IPS DF 6.9 (cell line): Measurements from ENCODE around the gene NGDN.
A peak's percentile ranks its signal among the peaks of the same experiment; 100 is the strongest.
"Not testable (repeated sequence)": the region's sequence is repeated elsewhere in the genome, so short reads cannot be mapped to it uniquely, and the experiment has no call there.

Experiments used
- DNase-seq: peaks from one replicate; pipeline ENCODE4 v3.0.0-alpha.2; 2013; ENCODE audit warnings: low read depth, low spot score
- H3K27ac ChIP-seq: one replicate; pipeline ENCODE4 v1.5.1; 2013; ENCODE audit warnings: low read length, control low read depth
- H3K27me3 ChIP-seq: 2 replicates; pipeline ENCODE4 v1.6.1; 2013; ENCODE audit warnings: mild to moderate bottlenecking, low read length; ENCODE audit not compliant: control insufficient read depth, insufficient read depth
- H3K36me3 ChIP-seq: 2 replicates; pipeline ENCODE4 v1.6.1; 2013; ENCODE audit warnings: low read length; ENCODE audit not compliant: control insufficient read depth, insufficient read depth
- H3K4me1 ChIP-seq: 2 replicates; pipeline ENCODE4 v1.6.1; 2013; ENCODE audit warnings: low read length; ENCODE audit not compliant: control insufficient read depth, insufficient read depth
- H3K4me3 ChIP-seq: 2 replicates; pipeline ENCODE4 v1.5.1; 2013; ENCODE audit warnings: mild to moderate bottlenecking, low read length
- H3K9me3 ChIP-seq: 2 replicates; pipeline ENCODE4 v1.6.1; 2013; ENCODE audit warnings: low read length, inconsistent platforms; ENCODE audit not compliant: control insufficient read depth, insufficient read depth
- WGBS: extraction: QIAGEN DNeasy Blood & Tissue Kit; methylation state at CpG from one replicate; pipeline ENCODE4 v1.1.7; 2013; ENCODE audit warnings: mixed read lengths, missing lambda C conversion rate; ENCODE audit not compliant: insufficient read length, insufficient coverage; 5-methylcytosine and 5-hydroxymethylcytosine counted together

Gene NGDN

DNA sequence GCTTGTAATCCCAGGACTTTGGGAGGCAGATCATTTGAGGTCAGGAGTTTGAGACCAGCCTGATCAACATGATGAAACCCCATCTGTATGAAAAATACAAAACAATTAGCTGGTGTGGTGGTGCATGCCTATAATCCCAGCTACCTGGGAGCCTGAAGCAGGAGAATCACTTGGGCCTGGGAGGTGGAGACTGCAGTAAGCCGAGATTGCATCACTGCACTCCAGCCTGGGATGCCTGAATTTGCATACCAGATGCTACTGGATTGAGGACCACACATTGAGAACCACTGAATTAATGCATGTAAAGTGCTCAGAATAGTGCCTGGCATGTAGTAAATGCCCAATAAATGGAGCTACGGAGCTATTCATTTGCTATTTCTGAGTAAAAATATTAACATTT lies 19.1 kb upstream of the NGDN start:
- no peak for DNase-seq
- no peak overlapping the region for H3K27ac ChIP-seq
- WGBS, result no CpG with 5 or more reads among the region's 2 CpGs

DNA sequence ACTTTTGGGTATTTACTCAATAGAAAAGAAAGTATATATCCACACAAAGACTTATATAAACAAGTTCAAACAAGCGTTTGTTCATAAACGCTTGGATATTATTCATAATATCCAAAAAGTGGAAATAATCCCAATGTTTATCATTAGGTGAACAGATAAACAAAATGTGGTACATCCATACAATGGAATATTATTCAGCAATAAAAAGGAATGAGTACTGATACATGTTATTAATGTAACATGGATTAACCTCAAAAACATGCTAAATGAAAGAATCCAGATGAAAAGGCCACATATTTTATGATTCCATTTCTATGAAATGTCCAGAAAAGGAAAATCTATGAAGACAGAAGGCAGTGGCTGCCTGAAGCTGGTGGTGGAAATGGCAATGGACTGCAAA lies 17.3 kb upstream of the NGDN start:
- no peaks in the 10 kb centered on the region for H3K36me3 ChIP-seq
- no CpG with 5 or more reads among the region's 2 CpGs for WGBS
- no peak for DNase-seq

More for the DNA sequence above, 19.1 kb upstream of the NGDN start:
- Histone ChIP-seq H3K36me3 (no peaks in the 10 kb centered on the region), H3K27me3 (no peaks in the 10 kb centered on the region), H3K9me3 (no peaks in the 10 kb centered on the region), H3K4me1 (no peaks in the 10 kb centered on the region), H3K4me3 (no peak overlapping the region)

DNA sequence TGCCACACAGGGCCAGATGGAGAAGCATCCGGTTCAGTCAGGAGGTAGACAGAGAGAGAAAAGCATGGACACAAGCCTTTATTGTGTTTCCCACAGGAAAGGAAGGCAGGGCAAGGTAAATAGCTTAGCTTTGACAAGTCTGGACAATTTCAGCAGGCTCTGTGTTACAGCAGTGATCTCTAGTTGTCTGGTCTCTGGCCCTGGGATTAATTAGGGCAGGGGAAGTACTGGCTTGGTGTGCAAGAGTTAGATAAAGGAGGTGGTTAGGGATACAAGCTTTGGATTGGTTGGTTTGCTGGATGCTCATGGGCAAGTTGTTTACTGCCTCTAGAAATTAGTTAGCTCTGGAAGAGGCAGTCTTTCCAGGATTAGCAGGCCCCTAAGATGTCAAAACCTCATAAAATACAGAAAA lies 15.1 kb upstream of the NGDN start:
- no peaks in the 10 kb centered on the region for H3K27me3 ChIP-seq
- no peak for DNase-seq
- no CpG with 5 or more reads among the region's 1 CpG for WGBS
- H3K9me3 ChIP-seq, result no peaks in the 10 kb centered on the region
- no peak overlapping the region for H3K4me3 ChIP-seq
- H3K27ac ChIP-seq, result no peak overlapping the region
- H3K36me3 ChIP-seq, result no peaks in the 10 kb centered on the region
- H3K4me1 ChIP-seq, result no peaks in the 10 kb centered on the region

More for the DNA sequence above, 17.3 kb upstream of the NGDN start:
- H3K4me1 ChIP-seq, result no peaks in the 10 kb centered on the region
- no peak overlapping the region for H3K4me3 ChIP-seq
- no peaks in the 10 kb centered on the region for H3K9me3 ChIP-seq
- H3K27me3 ChIP-seq, result no peaks in the 10 kb centered on the region
- no peak overlapping the region for H3K27ac ChIP-seq

DNA sequence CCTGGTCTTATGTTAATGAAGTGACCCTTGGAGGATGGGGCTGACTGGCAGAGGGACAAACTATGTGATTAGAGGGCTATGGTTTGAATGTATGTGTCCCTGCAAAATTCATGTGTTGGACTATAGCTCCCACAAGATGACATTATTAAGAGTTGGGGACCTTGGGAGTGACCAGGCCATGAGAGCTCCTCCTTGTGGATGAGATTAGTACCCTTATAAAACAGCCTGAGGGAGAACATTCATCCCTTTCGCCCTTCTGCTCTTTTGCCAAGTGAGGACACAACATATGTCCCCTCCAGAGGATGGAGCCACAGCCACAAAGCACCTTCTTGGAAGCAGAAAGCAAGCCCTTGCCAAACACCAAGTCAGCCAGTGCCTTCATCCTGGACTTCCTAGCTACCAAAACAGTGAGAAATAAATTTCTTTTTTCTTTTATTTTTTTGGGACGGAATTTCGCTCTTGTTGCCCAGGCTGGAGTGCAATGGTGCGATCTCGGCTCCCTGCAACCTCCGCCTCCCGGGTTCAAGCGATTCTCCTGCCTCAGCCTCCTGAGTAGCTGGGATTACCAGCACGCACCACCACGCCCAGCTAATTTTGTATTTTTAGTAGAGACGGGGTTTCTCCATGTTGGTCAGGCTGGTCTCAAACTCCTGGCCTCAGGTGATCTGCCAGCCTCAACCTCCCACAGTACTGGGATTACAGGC lies 12.5 kb upstream of the NGDN start:
- not testable (repeated sequence) for H3K9me3 ChIP-seq, DNase-seq
- no CpG with 5 or more reads among the region's 11 CpGs for WGBS

DNA sequence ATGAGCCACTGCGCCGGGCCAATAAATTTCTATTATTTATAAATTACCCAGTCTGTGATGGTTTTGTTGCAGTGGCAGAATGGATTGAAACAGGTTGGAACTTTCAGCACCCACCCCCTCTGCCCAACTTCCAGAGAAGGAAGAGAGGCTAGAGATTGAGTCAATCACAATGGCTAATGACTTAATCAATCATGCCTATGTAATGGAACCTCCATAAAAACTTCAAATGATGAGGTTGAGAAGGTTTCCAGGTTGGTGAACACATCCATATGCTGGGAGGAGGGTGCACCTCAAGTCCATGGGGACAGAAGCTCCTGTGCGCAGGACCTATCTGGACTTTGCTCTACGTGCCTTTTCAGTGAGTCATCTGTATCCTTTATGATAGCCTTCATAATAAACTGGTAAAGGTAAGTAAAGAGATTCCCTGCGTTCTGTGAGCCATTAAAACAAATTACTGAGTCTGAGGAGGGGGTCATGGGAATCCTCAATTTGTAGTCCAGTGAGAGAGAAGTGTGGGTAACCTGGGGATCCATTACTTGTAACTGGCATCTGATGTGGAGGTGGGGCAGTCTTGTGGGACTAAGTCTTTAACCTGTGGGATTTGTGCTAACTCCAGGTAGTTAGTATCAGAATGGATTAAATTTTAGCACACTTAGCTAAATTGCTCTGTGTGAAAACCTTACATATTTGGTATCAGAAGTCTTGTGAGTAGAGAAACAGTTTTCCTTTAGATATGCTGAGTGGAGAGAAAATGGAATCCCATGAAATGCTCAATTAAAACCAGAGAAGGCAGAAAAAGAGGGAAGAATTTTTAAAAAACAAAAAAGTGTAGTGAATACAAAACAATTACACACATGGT lies 11.7 kb upstream of the NGDN start:
- H3K4me1 ChIP-seq, result no peaks in the 10 kb centered on the region
- no peak overlapping the region for H3K27ac ChIP-seq
- no peaks in the 10 kb centered on the region for H3K9me3 ChIP-seq
- WGBS, result no CpG with 5 or more reads among the region's 5 CpGs
- no peaks in the 10 kb centered on the region for H3K27me3 ChIP-seq
- no peak overlapping the region for H3K4me3 ChIP-seq
- H3K36me3 ChIP-seq, result no peaks in the 10 kb centered on the region
- DNase-seq, result no peak

More for the DNA sequence above, 12.5 kb upstream of the NGDN start:
- not testable (repeated sequence) for H3K27ac ChIP-seq, H3K36me3 ChIP-seq, H3K4me3 ChIP-seq, H3K4me1 ChIP-seq, H3K27me3 ChIP-seq

DNA sequence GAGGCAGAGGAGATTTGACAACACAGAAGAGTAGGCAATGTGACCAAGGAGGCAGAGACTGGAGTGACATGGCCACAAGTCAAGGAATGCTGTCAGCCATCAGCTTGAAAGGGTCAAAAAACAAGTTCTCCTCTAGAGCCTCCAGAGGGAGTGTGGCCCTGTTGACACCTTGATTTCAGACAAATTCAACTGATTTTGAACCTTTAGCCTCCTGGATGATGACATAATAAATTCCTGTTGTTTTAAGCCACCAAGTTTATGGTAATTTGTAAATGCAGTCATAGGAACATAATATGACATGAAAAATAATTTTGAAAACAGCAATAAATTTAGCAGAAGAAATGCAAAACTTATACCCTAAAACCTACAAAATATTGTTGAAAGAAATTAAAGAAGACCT lies 8.5 kb upstream of the NGDN start:
- Histone ChIP-seq H3K27ac (no peak overlapping the region), H3K36me3 (no peaks in the 10 kb centered on the region), H3K9me3 (no peaks in the 10 kb centered on the region), H3K4me3 (no peak overlapping the region), H3K4me1 (no peaks in the 10 kb centered on the region), H3K27me3 (no peaks in the 10 kb centered on the region)
- DNase-seq, result no peak

DNA sequence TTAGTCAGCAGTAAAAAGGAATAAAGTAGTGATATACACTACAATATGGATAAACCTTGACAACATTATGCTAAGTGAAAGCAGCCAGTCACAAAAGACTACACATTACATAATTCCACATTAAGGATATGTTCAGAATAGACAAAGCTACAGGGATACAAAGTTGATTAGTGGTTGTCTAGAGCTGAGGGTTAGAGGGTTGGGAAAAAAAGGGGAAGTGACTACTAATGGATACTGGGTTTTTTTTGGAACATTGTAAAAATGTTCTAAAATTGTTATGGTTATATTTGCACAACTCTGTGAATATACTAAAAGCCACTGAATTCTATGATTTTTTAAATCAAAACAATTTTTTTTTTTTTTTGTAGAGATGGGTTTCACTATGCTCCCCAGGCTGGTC lies 4.8 kb upstream of the NGDN start:
- H3K27ac ChIP-seq, result no peak overlapping the region
- H3K9me3 ChIP-seq, result no peaks in the 10 kb centered on the region

DNA sequence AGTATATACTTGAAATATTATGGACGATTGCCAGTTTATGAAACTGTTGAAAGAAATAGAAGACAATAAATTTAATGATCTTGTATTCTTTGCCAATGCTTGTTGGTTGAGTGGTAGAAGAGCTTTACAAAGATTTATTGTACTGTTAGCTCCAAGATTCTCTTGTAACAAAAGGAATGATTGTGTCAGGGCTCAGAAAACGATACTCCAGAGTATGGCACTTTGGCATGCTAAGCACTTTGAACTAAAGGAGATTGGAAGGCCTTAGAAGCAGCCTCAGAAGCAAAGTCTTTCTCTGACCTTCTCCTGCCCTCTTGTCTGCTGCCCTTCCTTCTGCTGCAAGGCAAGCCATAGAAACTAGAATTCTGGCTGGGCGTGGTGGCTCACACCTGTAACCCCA lies 4.2 kb upstream of the NGDN start:
- H3K36me3 ChIP-seq, result no peaks in the 10 kb centered on the region
- H3K4me1 ChIP-seq, result no peaks in the 10 kb centered on the region
- no CpG with 5 or more reads among the region's 3 CpGs for WGBS
- no peak overlapping the region for H3K27ac ChIP-seq
- H3K9me3 ChIP-seq, result no peaks in the 10 kb centered on the region
- no peaks in the 10 kb centered on the region for H3K27me3 ChIP-seq
- no peak overlapping the region for H3K4me3 ChIP-seq
- DNase-seq, result no peak

More for the DNA sequence above, 4.8 kb upstream of the NGDN start:
- Histone ChIP-seq H3K4me1 (no peaks in the 10 kb centered on the region), H3K4me3 (no peak overlapping the region), H3K36me3 (no peaks in the 10 kb centered on the region), H3K27me3 (no peaks in the 10 kb centered on the region)
- DNase-seq, result no peak

DNA sequence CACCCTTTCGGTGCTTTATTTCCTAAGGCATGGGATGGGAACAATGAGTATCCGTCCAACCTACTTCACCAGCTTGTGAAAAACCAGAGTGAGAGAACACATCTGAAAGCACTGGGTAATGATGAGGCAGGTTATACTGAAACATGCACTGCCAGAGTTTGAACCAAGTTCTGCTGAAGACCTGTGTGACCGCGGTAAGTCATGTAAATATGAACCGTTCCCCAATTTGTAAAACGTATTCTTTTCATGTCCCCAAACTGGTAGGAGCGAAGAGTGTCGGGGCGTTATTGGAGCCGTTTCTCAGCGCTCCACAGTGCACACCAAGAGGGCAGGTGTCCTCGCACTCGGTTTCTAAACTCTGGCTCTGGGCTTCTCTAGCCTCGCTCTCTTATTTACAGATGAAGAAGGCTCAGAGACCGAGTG lies 788 bp upstream of the NGDN start:
- Histone ChIP-seq H3K4me1 (no peaks in the 10 kb centered on the region), H3K27ac (no peak overlapping the region), H3K4me3 (no peak overlapping the region; the same call in 1 of the 2 replicates), H3K9me3 (no peaks in the 10 kb centered on the region), H3K27me3 (no peaks in the 10 kb centered on the region), H3K36me3 (peaks cover 4% of the 10 kb centered on the region)
- no CpG with 5 or more reads among the region's 15 CpGs for WGBS
- DNase-seq, result no peak

DNA sequence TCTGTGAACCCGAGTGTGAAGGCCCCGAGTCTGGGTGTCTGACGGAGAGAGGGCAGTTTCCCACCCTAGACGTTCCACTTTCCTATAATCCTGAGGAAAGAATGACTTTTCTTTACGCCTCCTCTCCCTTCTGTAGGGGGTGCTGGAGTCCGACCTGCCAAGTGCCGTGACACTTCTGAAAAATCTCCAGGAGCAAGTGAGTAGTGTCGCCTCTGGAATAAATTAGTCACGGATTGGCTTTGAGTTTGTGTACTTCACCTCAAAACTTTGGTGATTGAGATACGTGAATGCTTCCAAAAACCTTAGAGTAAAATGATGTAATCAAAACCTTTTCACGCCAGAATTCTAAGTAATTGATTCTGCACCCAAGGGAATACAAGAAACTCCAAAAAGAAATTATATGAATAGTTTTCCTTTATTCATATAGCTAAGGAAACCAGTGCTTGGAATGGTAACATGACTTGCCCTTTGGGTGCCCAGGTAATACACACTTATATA lies 452 bp downstream of the NGDN start:
- Histone ChIP-seq H3K27ac (no peak overlapping the region), H3K27me3 (no peaks in the 10 kb centered on the region), H3K36me3 (peaks cover 4% of the 10 kb centered on the region), H3K9me3 (no peaks in the 10 kb centered on the region), H3K4me3 (peak overlapping the region; percentile 75), H3K4me1 (no peaks in the 10 kb centered on the region)
- no peak for DNase-seq
- WGBS, result no CpG with 5 or more reads among the region's 11 CpGs
